ENCODE results near the gene SCARB2.

SCARB2 gene

GRCh38 chr4:76232681-76233080 is 19.1 kb upstream of the SCARB2 start:
- no peak overlapping the region for H3K4me3 ChIP-seq (ENCODE audit: low read depth, low read length)

GRCh38 chr4:76226418-76226817 is 12.8 kb upstream of the SCARB2 start:
- no peak overlapping the region for H3K4me3 ChIP-seq (ENCODE audit: low read depth, low read length)

- H3K4me3 ChIP-seq (ENCODE audit: low read depth, low read length), result no peak overlapping the region
Observed at GRCh38 chr4:76224171-76224570, 10.5 kb upstream of the SCARB2 start.

- H3K4me3 ChIP-seq (ENCODE audit: low read depth, low read length), result no peak overlapping the region
Observed at GRCh38 chr4:76219299-76220055, 5.9 kb upstream of the SCARB2 start.

- H3K4me3 ChIP-seq (ENCODE audit: low read depth, low read length), result no peak overlapping the region
Observed at GRCh38 chr4:76216975-76217814, 3.6 kb upstream of the SCARB2 start.

GRCh38 chr4:76216524-76216923 is 2.9 kb upstream of the SCARB2 start:
- no peak overlapping the region for H3K4me3 ChIP-seq (ENCODE audit: low read depth, low read length)

- H3K4me3 ChIP-seq (ENCODE audit: low read depth, low read length), result no peak overlapping the region
Observed at GRCh38 chr4:76215077-76215476, 1.5 kb upstream of the SCARB2 start.

GRCh38 chr4:76214177-76214675 is 602 bp upstream of the SCARB2 start:
- H3K4me3 ChIP-seq (ENCODE audit: low read depth, low read length), result peak overlapping the region; percentile 74

GRCh38 chr4:76212851-76213414 is 691 bp downstream of the SCARB2 start:
- peak overlapping the region; percentile 74 for H3K4me3 ChIP-seq (ENCODE audit: low read depth, low read length)

GRCh38 chr4:76211769-76212708 is 1.6 kb downstream of the SCARB2 start:
- H3K4me3 ChIP-seq (ENCODE audit: low read depth, low read length), result no peak overlapping the region

GRCh38 chr4:76210452-76210851 is 3.2 kb downstream of the SCARB2 start:
- H3K4me3 ChIP-seq (ENCODE audit: low read depth, low read length), result no peak overlapping the region

- H3K4me3 ChIP-seq (ENCODE audit: low read depth, low read length), result no peak overlapping the region
Observed at GRCh38 chr4:76209881-76210280, 3.7 kb downstream of the SCARB2 start.

GRCh38 chr4:76208005-76208765 is 5.4 kb downstream of the SCARB2 start:
- H3K4me3 ChIP-seq (ENCODE audit: low read depth, low read length), result no peak overlapping the region

- H3K4me3 ChIP-seq (ENCODE audit: low read depth, low read length), result no peak overlapping the region
Observed at GRCh38 chr4:76207549-76207948, 6.1 kb downstream of the SCARB2 start.

GRCh38 chr4:76206222-76206942 is 7.2 kb downstream of the SCARB2 start:
- no peak overlapping the region for H3K4me3 ChIP-seq (ENCODE audit: low read depth, low read length)

- H3K4me3 ChIP-seq (ENCODE audit: low read depth, low read length), result no peak overlapping the region
Observed at GRCh38 chr4:76205476-76205875, 8.1 kb downstream of the SCARB2 start.

- H3K4me3 ChIP-seq (ENCODE audit: low read depth, low read length), result no peak overlapping the region
Observed at GRCh38 chr4:76204936-76205335, 8.7 kb downstream of the SCARB2 start.

GRCh38 chr4:76203541-76203940 is 10.1 kb downstream of the SCARB2 start:
- no peak overlapping the region for H3K4me3 ChIP-seq (ENCODE audit: low read depth, low read length)

- no peak overlapping the region for H3K4me3 ChIP-seq (ENCODE audit: low read depth, low read length)
Observed at GRCh38 chr4:76201276-76201675, 12.3 kb downstream of the SCARB2 start.

Measured in iPS-11a (cell line).